Measurements from ENCODE around the gene TRAIP. TPM values are rescaled to one million over a fixed set of nuclear protein-coding genes. Genes with fewer than 3 reads are reported as not detected.
"Not testable (repeated sequence)": the region's sequence is repeated elsewhere in the genome, so short reads cannot be mapped to it uniquely, and the experiment has no call there.

Gene TRAIP, protein sequence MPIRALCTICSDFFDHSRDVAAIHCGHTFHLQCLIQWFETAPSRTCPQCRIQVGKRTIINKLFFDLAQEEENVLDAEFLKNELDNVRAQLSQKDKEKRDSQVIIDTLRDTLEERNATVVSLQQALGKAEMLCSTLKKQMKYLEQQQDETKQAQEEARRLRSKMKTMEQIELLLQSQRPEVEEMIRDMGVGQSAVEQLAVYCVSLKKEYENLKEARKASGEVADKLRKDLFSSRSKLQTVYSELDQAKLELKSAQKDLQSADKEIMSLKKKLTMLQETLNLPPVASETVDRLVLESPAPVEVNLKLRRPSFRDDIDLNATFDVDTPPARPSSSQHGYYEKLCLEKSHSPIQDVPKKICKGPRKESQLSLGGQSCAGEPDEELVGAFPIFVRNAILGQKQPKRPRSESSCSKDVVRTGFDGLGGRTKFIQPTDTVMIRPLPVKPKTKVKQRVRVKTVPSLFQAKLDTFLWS
- 18.1 and 20.6 TPM in 2 replicates for total RNA-seq (2021)
- Bru-seq, nascent RNA = percentile 59 among the genes with signal in this experiment
- percentile 60 among the genes with signal in this experiment for BruChase-seq, experiment 1, labeled RNA remaining after a 2-hour chase
- percentile 61 among the genes with signal in this experiment for BruChase-seq, experiment 2, labeled RNA remaining after a 6-hour chase
- long read RNA-seq, transcript TRAIP-201 (15 exons, 2,028 nt) = major isoform, 25 of 33 reads
- long read RNA-seq, partial matches to known transcripts = 2 of 33 reads
- long read RNA-seq, other reads (novel, unspliced or antisense) = 6 of 33 reads

DNA sequence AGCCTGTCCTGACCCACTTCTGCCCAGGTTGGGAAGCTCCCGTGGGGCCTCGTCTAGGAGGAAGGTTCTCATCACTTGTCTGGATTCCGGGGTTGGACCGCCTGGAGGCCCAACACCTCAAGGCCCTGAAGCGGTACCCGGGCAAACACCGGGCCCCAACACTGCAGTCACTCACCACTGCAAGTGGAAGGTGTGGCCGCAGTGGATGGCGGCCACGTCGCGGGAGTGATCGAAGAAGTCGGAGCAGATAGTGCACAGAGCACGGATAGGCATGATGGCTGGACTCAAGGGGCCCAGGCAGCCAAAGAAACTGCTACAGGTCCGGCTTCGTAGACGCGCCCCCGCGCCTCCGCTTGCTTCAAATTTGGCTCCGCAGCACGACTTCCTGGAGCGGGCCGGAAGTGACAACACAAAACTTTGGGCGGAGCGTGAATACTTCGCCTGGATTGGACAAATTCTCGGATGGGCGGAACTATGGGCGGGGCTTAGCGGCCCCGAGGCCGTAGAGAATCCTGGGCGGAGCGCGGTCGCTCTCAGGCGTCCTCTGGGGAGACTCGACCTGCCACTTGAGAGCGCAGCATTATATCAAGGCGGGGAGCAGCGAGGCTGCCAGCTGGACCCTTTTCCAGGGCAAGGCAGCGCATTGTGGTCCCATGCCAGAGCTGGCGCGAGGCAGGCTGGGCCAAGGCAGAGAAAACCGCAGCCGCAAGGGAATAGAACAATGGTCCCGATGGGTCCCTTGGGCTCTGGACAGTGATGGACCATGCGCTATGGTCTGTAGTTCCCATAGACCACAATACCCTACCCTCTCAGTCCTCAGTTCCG lies at the start of gene TRAIP:
TSS of gene TRAIP (minus strand) at position 384 of the 825 bp plus-strand sequence. CDS start at position 273, 111 bp downstream.
- peak; percentile 83 to 93 for DNase-seq
- H3K79me2 ChIP-seq (ENCODE audit: low read depth) = peaks cover 19% of the 10 kb centered on the region
- H3K27me3 ChIP-seq (ENCODE audit: insufficient read depth, low read depth) = peaks cover 2% of the 10 kb centered on the region; the same call in 1 of the 2 replicates
- H3K4me3 ChIP-seq = peak within 1 kb of the TSS; percentile 80
- TSS peak; percentile 76 for BruUV-seq (replicated peaks)
- CTCF ChIA-PET = no interaction called here
- 0 out of 2 replicates have a peak, but pooled peaks cover 3% of the 10 kb centered on the region for H3K4me1 ChIP-seq (replicated peaks; ENCODE audit: insufficient read depth)
- intact Hi-C loops (cut with micrococcal nuclease; ENCODE audit: unreplicated experiment) = loop anchor here (1.0 kb wide), 1 partner anchor 48 kb away; no protein-coding TSS in a partner anchor
- no peaks in the 10 kb centered on the region for H3K9me2 ChIP-seq (ENCODE audit: insufficient read depth)
- H3K4me2 ChIP-seq = peak within 1 kb of the TSS; percentile 83
- no peaks in the 10 kb centered on the region for H3K36me3 ChIP-seq (ENCODE audit: low read depth)
- no peak within 1 kb of the TSS for H3K27ac ChIP-seq
- H2AFZ ChIP-seq = peak within 1 kb of the TSS; percentile 86
- H4K20me1 ChIP-seq (ENCODE audit: insufficient read depth) = no peaks in the 10 kb centered on the region
- H3K9me3 ChIP-seq (ENCODE audit: insufficient read depth, low read depth) = no peaks in the 10 kb centered on the region
- H3F3A ChIP-seq (ENCODE audit: insufficient read depth, low read depth) = no peaks in the 10 kb centered on the region
- no peak for TF ChIP-seq EZH2 (IDR thresholded peaks at IDR 0.05; ENCODE audit: low read depth)
- TF ChIP-seq, protein P1, sequence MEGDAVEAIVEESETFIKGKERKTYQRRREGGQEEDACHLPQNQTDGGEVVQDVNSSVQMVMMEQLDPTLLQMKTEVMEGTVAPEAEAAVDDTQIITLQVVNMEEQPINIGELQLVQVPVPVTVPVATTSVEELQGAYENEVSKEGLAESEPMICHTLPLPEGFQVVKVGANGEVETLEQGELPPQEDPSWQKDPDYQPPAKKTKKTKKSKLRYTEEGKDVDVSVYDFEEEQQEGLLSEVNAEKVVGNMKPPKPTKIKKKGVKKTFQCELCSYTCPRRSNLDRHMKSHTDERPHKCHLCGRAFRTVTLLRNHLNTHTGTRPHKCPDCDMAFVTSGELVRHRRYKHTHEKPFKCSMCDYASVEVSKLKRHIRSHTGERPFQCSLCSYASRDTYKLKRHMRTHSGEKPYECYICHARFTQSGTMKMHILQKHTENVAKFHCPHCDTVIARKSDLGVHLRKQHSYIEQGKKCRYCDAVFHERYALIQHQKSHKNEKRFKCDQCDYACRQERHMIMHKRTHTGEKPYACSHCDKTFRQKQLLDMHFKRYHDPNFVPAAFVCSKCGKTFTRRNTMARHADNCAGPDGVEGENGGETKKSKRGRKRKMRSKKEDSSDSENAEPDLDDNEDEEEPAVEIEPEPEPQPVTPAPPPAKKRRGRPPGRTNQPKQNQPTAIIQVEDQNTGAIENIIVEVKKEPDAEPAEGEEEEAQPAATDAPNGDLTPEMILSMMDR (conservative IDR thresholded peaks at IDR 0.05) = no peak
- POLR2A ChIA-PET (ENCODE audit: unreplicated experiment) = interaction anchor here (0.6 kb wide), 1 partner anchor 107 kb away, joined by 5 read pairs; no protein-coding TSS in a partner anchor

DNA sequence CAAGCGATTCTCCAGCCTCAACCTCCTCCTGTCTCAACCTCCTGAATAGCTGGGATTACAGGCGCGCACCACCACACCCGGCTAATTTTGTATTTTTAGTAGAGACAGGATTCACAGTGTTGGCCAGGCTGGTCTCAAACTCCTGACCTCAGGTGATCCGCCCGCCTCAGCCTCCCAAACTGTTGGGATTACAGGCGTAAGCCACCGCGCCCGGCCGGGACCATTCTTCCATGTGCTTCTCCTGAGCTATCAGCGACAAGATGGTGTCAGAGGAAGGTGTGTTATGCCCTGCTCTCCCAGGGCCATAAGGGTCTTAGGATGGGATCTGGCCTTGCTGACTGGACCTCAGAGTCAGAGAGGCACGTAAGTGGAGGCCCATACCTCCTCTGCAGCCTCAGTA lies 48.1 kb upstream of the TRAIP start:
- POLR2A ChIA-PET (ENCODE audit: unreplicated experiment); H3K36me3 ChIP-seq (ENCODE audit: low read depth); DNase-seq; H3K27me3 ChIP-seq (ENCODE audit: insufficient read depth, low read depth); H4K20me1 ChIP-seq (ENCODE audit: insufficient read depth); H3K9me2 ChIP-seq (ENCODE audit: insufficient read depth); H3K27ac ChIP-seq; H3K4me3 ChIP-seq; H3K9me3 ChIP-seq (ENCODE audit: insufficient read depth, low read depth); H2AFZ ChIP-seq; CTCF ChIA-PET: not testable (repeated sequence)
- intact Hi-C loops (cut with micrococcal nuclease; ENCODE audit: unreplicated experiment) = loop anchor here (1.0 to 5.0 kb wide), 2 partner anchors 48 to 117 kb away; partner anchors contain the start of genes IP6K1 and TRAIP
- H3F3A ChIP-seq (ENCODE audit: insufficient read depth, low read depth) = peaks cover 50% of the 10 kb centered on the region
- H3K79me2 ChIP-seq (ENCODE audit: low read depth) = peaks cover 44% of the 10 kb centered on the region
- BruUV-seq (replicated peaks) = TSS peak; percentile 4
- H3K4me2 ChIP-seq = peak overlapping the region; percentile 75
- peaks cover 47% of the 10 kb centered on the region for H3K4me1 ChIP-seq (replicated peaks; ENCODE audit: insufficient read depth)

DNA sequence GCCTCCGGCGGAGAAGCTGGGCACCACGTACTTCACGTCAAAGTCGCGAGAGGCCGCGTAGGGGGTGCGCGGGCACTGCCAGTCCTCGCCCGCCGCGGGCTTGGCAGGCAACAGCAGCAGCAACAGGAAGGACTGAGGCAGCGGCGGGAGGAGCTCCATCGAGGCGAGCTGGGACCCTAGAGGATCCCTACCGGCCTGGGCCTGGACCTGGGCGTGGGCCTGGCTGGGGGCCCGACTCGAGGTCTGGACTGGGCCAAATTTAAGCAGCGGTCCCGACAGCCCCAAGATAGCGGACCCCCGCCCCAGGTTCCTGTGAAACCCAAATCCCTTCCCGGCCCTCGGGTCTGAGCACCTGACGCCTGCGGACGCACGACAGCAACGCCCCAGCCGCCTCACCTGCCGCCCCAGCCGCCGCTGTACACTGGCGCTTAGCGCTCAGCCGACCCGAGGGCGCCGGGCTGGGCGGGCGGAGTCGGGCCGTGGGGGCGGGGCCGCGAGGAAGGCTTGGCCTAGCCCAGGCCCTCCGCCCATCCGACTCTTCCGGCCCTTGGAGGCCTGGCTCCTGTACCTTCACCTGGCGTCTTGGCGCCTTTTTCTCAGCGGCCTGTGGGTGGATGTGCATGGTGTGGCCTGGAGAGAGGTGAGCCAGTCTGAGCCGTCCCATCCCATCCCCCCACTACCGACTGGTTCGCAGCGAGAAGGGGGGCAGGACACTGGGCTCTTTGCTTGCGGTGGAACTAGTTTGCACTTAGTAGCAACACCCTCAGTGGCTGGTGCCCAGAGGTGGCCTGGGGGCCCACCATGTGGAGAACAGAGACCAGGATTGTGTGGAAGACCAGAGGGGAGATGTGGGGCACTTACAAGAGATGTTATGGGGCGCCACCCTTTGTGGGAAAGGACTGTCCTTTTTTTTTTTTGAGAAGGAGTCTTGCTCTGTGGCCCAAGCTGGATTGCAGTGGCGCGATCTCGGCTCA lies 47.4 kb upstream of the TRAIP start, which contains the start of gene MST1R:
TSS of gene MST1R (minus strand) at position 423 of the 974 bp plus-strand sequence. CDS start at position 159, 264 bp downstream.
- TSS peak; percentile 56 for BruUV-seq (replicated peaks)
- no peaks in the 10 kb centered on the region for H3K9me3 ChIP-seq (ENCODE audit: insufficient read depth, low read depth)
- H3K9me2 ChIP-seq (ENCODE audit: insufficient read depth) = no peaks in the 10 kb centered on the region
- H3K27me3 ChIP-seq (ENCODE audit: insufficient read depth, low read depth) = no peaks in the 10 kb centered on the region
- peaks cover 53% of the 10 kb centered on the region for H3K4me1 ChIP-seq (replicated peaks; ENCODE audit: insufficient read depth)
- H3K4me2 ChIP-seq = peak within 1 kb of the TSS; percentile 89
- no peak within 1 kb of the TSS for H2AFZ ChIP-seq
- TF ChIP-seq, protein P1 (conservative IDR thresholded peaks at IDR 0.05) = no peak
- no peak for TF ChIP-seq EZH2 (IDR thresholded peaks at IDR 0.05; ENCODE audit: low read depth)
- peaks cover 51% of the 10 kb centered on the region for H3K79me2 ChIP-seq (ENCODE audit: low read depth)
- peak within 1 kb of the TSS; percentile 66 for H3K27ac ChIP-seq
- H3K36me3 ChIP-seq (ENCODE audit: low read depth) = no peaks in the 10 kb centered on the region; the same call in 1 of the 2 replicates
- DNase-seq = peak; percentile 90 to 98
- intact Hi-C loops (cut with micrococcal nuclease; ENCODE audit: unreplicated experiment) = loop anchor here (1.0 to 5.0 kb wide), 3 partner anchors 37 to 116 kb away; partner anchors contain the start of genes IP6K1, RBM6 and TRAIP
- ChIA-PET POLR2A (ENCODE audit: unreplicated experiment) (interaction anchor here (0.6 kb wide), 1 partner anchor 25 kb away, joined by 3 read pairs; no protein-coding TSS in a partner anchor), CTCF (no interaction called here)
- H4K20me1 ChIP-seq (ENCODE audit: insufficient read depth) = no peaks in the 10 kb centered on the region; the same call in 1 of the 2 replicates
- H3K4me3 ChIP-seq = peak within 1 kb of the TSS; percentile 87
- peaks cover 51% of the 10 kb centered on the region for H3F3A ChIP-seq (ENCODE audit: insufficient read depth, low read depth)
